AG09309 (cell line): ENCODE measurements around the gene UFSP2.

Experiments
- DNase-seq: peaks from one replicate; pipeline ENCODE4 v3.0.0-alpha.2; 2010; ENCODE audit warnings: low read depth
- H3K4me3 ChIP-seq: 2 replicates; pipeline ENCODE4 v1.5.1; 2011; ENCODE audit warnings: mild to moderate bottlenecking, low read depth, low read length, moderate library complexity; ENCODE audit not compliant: control insufficient read depth
- CTCF ChIP-seq: IDR thresholded peaks from 2 replicates; pipeline ENCODE4 v1.5.1; 2011; ENCODE audit warnings: mild to moderate bottlenecking, low read depth, low read length, inconsistent platforms; ENCODE audit not compliant: insufficient read depth, control insufficient read depth; ENCODE audit errors: missing control alignments

UFSP2 gene

GRCh38 chr4:185425647-185426352, at the start of gene UFSP2:
Gene UFSP2, minus strand, starts transcription at chr4:185425964. Its CDS starts 96 bp downstream, at chr4:185425868.
- DNase-seq, result peak; percentile 59
- TF ChIP-seq CTCF, result no peak

GRCh38 chr4:185473247-185473646, 47.5 kb upstream of the UFSP2 start:
- TF ChIP-seq CTCF, result no peak

More at GRCh38 chr4:185425647-185426352, at the start of gene UFSP2:
- H3K4me3 ChIP-seq, result peak within 1 kb of the TSS; percentile 63

GRCh38 chr4:185472103-185472542, 46.4 kb upstream of the UFSP2 start:
- DNase-seq, result no peak
- no peak for TF ChIP-seq CTCF
- H3K4me3 ChIP-seq, result peak overlapping the region; percentile 80

More at GRCh38 chr4:185473247-185473646, 47.5 kb upstream of the UFSP2 start:
- H3K4me3 ChIP-seq, result no peak overlapping the region
- DNase-seq, result no peak

- peak; percentile 71 for DNase-seq
- peak; percentile 30 for TF ChIP-seq CTCF
- H3K4me3 ChIP-seq, result peak within 1 kb of the TSS; percentile 80
Observed at GRCh38 chr4:185471235-185472102, 45.7 kb upstream of the UFSP2 start, which contains the start of gene CCDC110. Gene CCDC110, minus strand, starts transcription at chr4:185471733. Its CDS starts 50 bp downstream, at chr4:185471683.

- H3K4me3 ChIP-seq, result peak overlapping the region; percentile 55
- no peak for TF ChIP-seq CTCF
- no peak for DNase-seq
Observed at GRCh38 chr4:185470501-185471195, 44.9 kb upstream of the UFSP2 start.

GRCh38 chr4:185469580-185470154, 43.9 kb upstream of the UFSP2 start:
- TF ChIP-seq CTCF, result no peak
- no peak for DNase-seq
- H3K4me3 ChIP-seq, result no peak overlapping the region
